GM18870 (cell line): ENCODE results near the gene ADIPOR1.
"Not testable (repeated sequence)": the region's sequence is repeated elsewhere in the genome, so short reads cannot be mapped to it uniquely, and the experiment has no call there.

Experiments used
- ATAC-seq: cut with Tn5 transposase; IDR thresholded peaks from one replicate; pipeline ENCODE4 v1.9.1; 2021; ENCODE audit warnings: moderate library complexity; ENCODE audit not compliant: unreplicated experiment

ADIPOR1 gene

GRCh38 chr1:202957733-202958543 is at the start of gene ADIPOR1:
Gene ADIPOR1, minus strand, starts transcription at chr1:202958312. Its CDS starts 7,242 bp downstream, at chr1:202951070.
- peak; percentile 74 for ATAC-seq

GRCh38 chr1:203006948-203007871 is 49.1 kb upstream of the ADIPOR1 start, which contains the start of gene TMEM183A:
Gene TMEM183A, plus strand, starts transcription at chr1:203007374. Its CDS starts 92 bp downstream, at chr1:203007466.
- peak; percentile 74 for ATAC-seq

GRCh38 chr1:203005395-203006142 is 47.5 kb upstream of the ADIPOR1 start:
- ATAC-seq = not testable (repeated sequence)

- no peak for ATAC-seq
These were observed 44.8 kb upstream of the ADIPOR1 start for GRCh38 chr1:203002951-203003350.

GRCh38 chr1:203001986-203002385 is 43.9 kb upstream of the ADIPOR1 start:
- ATAC-seq = no peak

GRCh38 chr1:203000217-203000944 is 42.3 kb upstream of the ADIPOR1 start:
- ATAC-seq = no peak

- no peak for ATAC-seq
These were observed 41.0 kb upstream of the ADIPOR1 start for GRCh38 chr1:202998836-202999750.

- no peak for ATAC-seq
These were observed 36.6 kb upstream of the ADIPOR1 start for GRCh38 chr1:202994756-202995155.

GRCh38 chr1:202991112-202991511 is 33.0 kb upstream of the ADIPOR1 start:
- no peak for ATAC-seq

GRCh38 chr1:202989879-202990278 is 31.8 kb upstream of the ADIPOR1 start:
- no peak for ATAC-seq

GRCh38 chr1:202987922-202988583 is 29.9 kb upstream of the ADIPOR1 start:
- no peak for ATAC-seq

- no peak for ATAC-seq
These were observed 29.1 kb upstream of the ADIPOR1 start for GRCh38 chr1:202987255-202987654.

- not testable (repeated sequence) for ATAC-seq
These were observed 28.0 kb upstream of the ADIPOR1 start for GRCh38 chr1:202986120-202986519.

- no peak for ATAC-seq
These were observed 24.8 kb upstream of the ADIPOR1 start for GRCh38 chr1:202982715-202983430.

- ATAC-seq = no peak
These were observed 23.8 kb upstream of the ADIPOR1 start for GRCh38 chr1:202981939-202982338.

GRCh38 chr1:202979459-202979858 is 21.3 kb upstream of the ADIPOR1 start:
- ATAC-seq = no peak

- ATAC-seq = no peak
These were observed 18.5 kb upstream of the ADIPOR1 start for GRCh38 chr1:202976633-202977032.

- ATAC-seq = no peak
These were observed 16.7 kb upstream of the ADIPOR1 start for GRCh38 chr1:202974856-202975255.
